Esophagus mucosa (tissue), 1 donor: ENCODE results near the gene TBC1D3H. TPM values are rescaled to one million over a fixed set of nuclear protein-coding genes. Genes with fewer than 3 reads are reported as not detected.
"Not testable (repeated sequence)": the region's sequence is repeated elsewhere in the genome, so short reads cannot be mapped to it uniquely, and the experiment has no call there.

Experiments used
- ATAC-seq: fragments of 200-7000 bp; cut with Tn5 transposase; one replicate; pipeline ENCODE4 v1.9.1; 2020
- total RNA-seq: library from RNA; stranded (reverse); gene quantifications from one replicate; pipeline ENCODE4 v1.2.4, GENCODE V29; 2023
- donor health status: DM: yes; HTN: yes; CAD: no.

The TBC1D3H gene
- not detected for total RNA-seq

GRCh38 chr17:36388385-36389245 lies at the start of gene TBC1D3H:
TBC1D3H (minus strand) TSS chr17:36388435; CDS start chr17:36386895, 1,540 bp downstream.
- ATAC-seq: not testable (repeated sequence)

- not testable (repeated sequence) for ATAC-seq
Measured at GRCh38 chr17:36428891-36429290, 40.7 kb upstream of the TBC1D3H start.

GRCh38 chr17:36415180-36415941 lies 27.1 kb upstream of the TBC1D3H start:
- ATAC-seq: not testable (repeated sequence)

GRCh38 chr17:36390943-36391645 lies 2.9 kb upstream of the TBC1D3H start:
- not testable (repeated sequence) for ATAC-seq

- ATAC-seq: not testable (repeated sequence)
Measured at GRCh38 chr17:36375938-36376337, 12.3 kb downstream of the TBC1D3H start.

GRCh38 chr17:36362496-36362895 lies 25.7 kb downstream of the TBC1D3H start:
- not testable (repeated sequence) for ATAC-seq

Other genes starting within 250 kb of the TBC1D3H start
- gene TBC1D3B, start 211.8 kb downstream of the TBC1D3H start, total RNA-seq: 7.2 TPM
- gene CCL3L1, start 191.7 kb downstream of the TBC1D3H start, total RNA-seq: not detected
- gene CCL4L2, start 177.4 kb downstream of the TBC1D3H start, total RNA-seq: not detected
- gene TBC1D3I, start 123.9 kb downstream of the TBC1D3H start, total RNA-seq: 0.68 TPM
- not detected for gene TBC1D3G, start 64.6 kb downstream of the TBC1D3H start, total RNA-seq
- 24.4 TPM for gene ZNHIT3, start 98.2 kb upstream of the TBC1D3H start, total RNA-seq
- gene MYO19, start 146.4 kb upstream of the TBC1D3H start, total RNA-seq: 73.3 TPM
- 14.3 TPM for gene PIGW, start 146.6 kb upstream of the TBC1D3H start, total RNA-seq
- gene GGNBP2, start 156.5 kb upstream of the TBC1D3H start, total RNA-seq: 43.6 TPM
- 8.4 TPM for gene DHRS11, start 203.4 kb upstream of the TBC1D3H start, total RNA-seq
- gene MRM1, start 213.1 kb upstream of the TBC1D3H start, total RNA-seq: 4.8 TPM